Measurements from ENCODE around the gene CCDC71L.

Gene CCDC71L

GRCh38 chr7:106625678-106626301 is 35.2 kb downstream of the CCDC71L start:
- DNase-seq (ENCODE audit: low spot score) = no peak

- no peak for DNase-seq (ENCODE audit: low spot score)
These were observed 37.1 kb downstream of the CCDC71L start for GRCh38 chr7:106623853-106624252.

- DNase-seq (ENCODE audit: low spot score) = no peak
These were observed 37.7 kb downstream of the CCDC71L start for GRCh38 chr7:106623315-106623660.

- DNase-seq (ENCODE audit: low spot score) = no peak
These were observed 38.2 kb downstream of the CCDC71L start for GRCh38 chr7:106622654-106623314.

- DNase-seq (ENCODE audit: low spot score) = no peak
These were observed 39.4 kb downstream of the CCDC71L start for GRCh38 chr7:106621393-106622132.

GRCh38 chr7:106620676-106621075 is 40.3 kb downstream of the CCDC71L start:
- DNase-seq (ENCODE audit: low spot score) = no peak

- no peak for DNase-seq (ENCODE audit: low spot score)
These were observed 40.9 kb downstream of the CCDC71L start for GRCh38 chr7:106620034-106620433.

GRCh38 chr7:106619213-106619612 is 41.7 kb downstream of the CCDC71L start:
- no peak for DNase-seq (ENCODE audit: low spot score)

GRCh38 chr7:106618480-106618879 is 42.5 kb downstream of the CCDC71L start:
- no peak for DNase-seq (ENCODE audit: low spot score)

- DNase-seq (ENCODE audit: low spot score) = no peak
These were observed 43.1 kb downstream of the CCDC71L start for GRCh38 chr7:106617860-106618259.

- DNase-seq (ENCODE audit: low spot score) = no peak
These were observed 44.3 kb downstream of the CCDC71L start for GRCh38 chr7:106616708-106617051.

- no peak for DNase-seq (ENCODE audit: low spot score)
These were observed 44.9 kb downstream of the CCDC71L start for GRCh38 chr7:106615808-106616707.

GRCh38 chr7:106614751-106615150 is 46.2 kb downstream of the CCDC71L start:
- no peak for DNase-seq (ENCODE audit: low spot score)

- no peak for DNase-seq (ENCODE audit: low spot score)
These were observed 47.0 kb downstream of the CCDC71L start for GRCh38 chr7:106613848-106614560.

- no peak for DNase-seq (ENCODE audit: low spot score)
These were observed 47.7 kb downstream of the CCDC71L start for GRCh38 chr7:106613279-106613678.

- DNase-seq (ENCODE audit: low spot score) = no peak
These were observed 48.5 kb downstream of the CCDC71L start for GRCh38 chr7:106612432-106612831.

- no peak for DNase-seq (ENCODE audit: low spot score)
These were observed 49.0 kb downstream of the CCDC71L start for GRCh38 chr7:106611911-106612310.

GRCh38 chr7:106610996-106611886 is 49.7 kb downstream of the CCDC71L start:
- DNase-seq (ENCODE audit: low spot score) = no peak

GRCh38 chr7:106609416-106609815 is 51.5 kb downstream of the CCDC71L start:
- DNase-seq (ENCODE audit: low spot score) = no peak

- DNase-seq (ENCODE audit: low spot score) = no peak
These were observed 52.3 kb downstream of the CCDC71L start for GRCh38 chr7:106608661-106609060.

Data from left forelimb (tissue), 1 donor.